Tibial artery (tissue), 4 donors: ENCODE results near the gene RAB14.

Experiments used
- DNase-seq, 2 donors: peaks; one replicate each; pipeline ENCODE4 v3.0.0-alpha.2; 2019
- H3K27ac ChIP-seq, 2 donors: fragments of 200-600 bp; sonication (generic) in 1 of 2; 1 replicate in 1 of 2; 2 replicates in 1 of 2; pipeline ENCODE4 v1.5.1; 2018 to 2019; ENCODE audit warnings: mild to moderate bottlenecking in 1 of 2
- H3K27me3 ChIP-seq, 2 donors: fragments of 200-600 bp; sonication (generic) in 1 of 2; one replicate each; pipeline versions ENCODE4 v1.5.1 to v1.6.0; 2016 to 2019
- H3K36me3 ChIP-seq, 3 donors: fragments of 200-600 bp; sonication (generic) in 2 of 3; one replicate each; pipeline ENCODE4 v1.5.1; 2016 to 2019; ENCODE audit warnings: mild to moderate bottlenecking in 2 of 3
- H3K4me1 ChIP-seq, 4 donors: fragments of 200-600 bp; sonication (generic) in 2 of 4; 1 replicate in 3 of 4; 2 replicates in 1 of 4; pipeline ENCODE4 v1.5.1; 2016 to 2019
- H3K4me3 ChIP-seq, 2 donors: fragments of 200-600 bp; sonication (generic) in 1 of 2; 1 replicate in 1 of 2; 2 replicates in 1 of 2; pipeline ENCODE4 v1.5.1; 2018 to 2019; ENCODE audit warnings: mild to moderate bottlenecking in 2 of 2
- H3K9me3 ChIP-seq, 3 donors: fragments of 200-600 bp; sonication (generic) in 1 of 3; one replicate each; pipeline ENCODE4 v1.5.1; 2016 to 2019
- intact Hi-C: fragments of 100-400 bp; cut with DNase I; formaldehyde crosslinking; loops from one replicate; pipeline ENCODE4 v1.15.0; 2023; ENCODE audit warnings: low total_unique reads
- TF ChIP-seq, protein P1 (sequence below), 2 experiments: fragments of 200-600 bp in 1 of 2; fragments of 450-650 bp in 1 of 2; IDR thresholded peaks; one replicate each; pipeline ENCODE4 v1.5.1; 2017 to 2019; ENCODE audit warnings: antibody characterized with exemption in 2 of 2, mild to moderate bottlenecking in 1 of 2, moderate library complexity in 1 of 2

The RAB14 gene

DNA sequence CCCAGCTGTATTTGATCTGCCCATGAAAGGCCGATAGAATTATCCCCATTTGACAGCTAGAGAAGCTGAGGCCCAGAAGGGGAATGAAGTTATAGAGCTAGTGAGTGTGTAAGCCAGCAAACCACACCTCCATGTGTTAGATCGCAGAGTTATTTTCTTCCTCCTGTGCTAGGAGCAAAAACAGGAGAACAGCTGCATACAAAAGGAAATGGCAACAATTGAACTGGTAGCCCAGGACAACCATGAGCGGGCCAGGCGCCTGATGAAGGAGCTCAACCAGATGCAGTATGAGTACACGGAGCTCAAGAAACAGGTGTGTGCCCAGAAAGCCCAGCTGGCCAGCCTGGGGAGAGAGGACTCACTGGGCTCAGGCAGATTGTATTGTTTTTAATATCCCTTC is 30.4 kb downstream of the RAB14 start:
- no peak overlapping the region for H3K4me3 ChIP-seq
- no peak overlapping the region for H3K27ac ChIP-seq
- H3K9me3 ChIP-seq, result no peaks in the 10 kb centered on the region
- peaks cover 42 to 95% (median 82%) of the 10 kb centered on the region in 3 donors for H3K36me3 ChIP-seq
- no peaks in the 10 kb centered on the region for H3K4me1 ChIP-seq
- H3K27me3 ChIP-seq, result no peaks in the 10 kb centered on the region
- TF ChIP-seq, protein P1, sequence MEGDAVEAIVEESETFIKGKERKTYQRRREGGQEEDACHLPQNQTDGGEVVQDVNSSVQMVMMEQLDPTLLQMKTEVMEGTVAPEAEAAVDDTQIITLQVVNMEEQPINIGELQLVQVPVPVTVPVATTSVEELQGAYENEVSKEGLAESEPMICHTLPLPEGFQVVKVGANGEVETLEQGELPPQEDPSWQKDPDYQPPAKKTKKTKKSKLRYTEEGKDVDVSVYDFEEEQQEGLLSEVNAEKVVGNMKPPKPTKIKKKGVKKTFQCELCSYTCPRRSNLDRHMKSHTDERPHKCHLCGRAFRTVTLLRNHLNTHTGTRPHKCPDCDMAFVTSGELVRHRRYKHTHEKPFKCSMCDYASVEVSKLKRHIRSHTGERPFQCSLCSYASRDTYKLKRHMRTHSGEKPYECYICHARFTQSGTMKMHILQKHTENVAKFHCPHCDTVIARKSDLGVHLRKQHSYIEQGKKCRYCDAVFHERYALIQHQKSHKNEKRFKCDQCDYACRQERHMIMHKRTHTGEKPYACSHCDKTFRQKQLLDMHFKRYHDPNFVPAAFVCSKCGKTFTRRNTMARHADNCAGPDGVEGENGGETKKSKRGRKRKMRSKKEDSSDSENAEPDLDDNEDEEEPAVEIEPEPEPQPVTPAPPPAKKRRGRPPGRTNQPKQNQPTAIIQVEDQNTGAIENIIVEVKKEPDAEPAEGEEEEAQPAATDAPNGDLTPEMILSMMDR (IDR thresholded peaks at IDR 0.05), result no peak
- intact Hi-C loops, result no loop called here
- DNase-seq, result no peak

- Histone ChIP-seq H3K9me3 (no peaks in the 10 kb centered on the region), H3K4me1 (no peaks in the 10 kb centered on the region), H3K27ac (no peak overlapping the region), H3K4me3 (no peak overlapping the region), H3K27me3 (no peaks in the 10 kb centered on the region), H3K36me3 (peaks cover 42 to 78% (median 78%) of the 10 kb centered on the region in 3 donors)
- DNase-seq, result peak in 1 of 2 donors; percentile 40
- TF ChIP-seq, protein P1 (IDR thresholded peaks at IDR 0.05), result peak; percentile 33 to 41
- intact Hi-C loops, result no loop called here
Measured at GRCh38 chr9:121169094-121169601, 32.5 kb downstream of the RAB14 start.

- DNase-seq, result no peak
- Histone ChIP-seq H3K36me3 (peaks cover 32 to 68% (median 67%) of the 10 kb centered on the region in 3 donors), H3K4me1 (no peaks in the 10 kb centered on the region), H3K4me3 (no peak overlapping the region), H3K27ac (no peak overlapping the region), H3K9me3 (no peaks in the 10 kb centered on the region), H3K27me3 (no peaks in the 10 kb centered on the region)
- TF ChIP-seq, protein P1 (IDR thresholded peaks at IDR 0.05), result no peak
- intact Hi-C loops, result no loop called here
Measured at GRCh38 chr9:121168052-121168451, 33.6 kb downstream of the RAB14 start.

DNA sequence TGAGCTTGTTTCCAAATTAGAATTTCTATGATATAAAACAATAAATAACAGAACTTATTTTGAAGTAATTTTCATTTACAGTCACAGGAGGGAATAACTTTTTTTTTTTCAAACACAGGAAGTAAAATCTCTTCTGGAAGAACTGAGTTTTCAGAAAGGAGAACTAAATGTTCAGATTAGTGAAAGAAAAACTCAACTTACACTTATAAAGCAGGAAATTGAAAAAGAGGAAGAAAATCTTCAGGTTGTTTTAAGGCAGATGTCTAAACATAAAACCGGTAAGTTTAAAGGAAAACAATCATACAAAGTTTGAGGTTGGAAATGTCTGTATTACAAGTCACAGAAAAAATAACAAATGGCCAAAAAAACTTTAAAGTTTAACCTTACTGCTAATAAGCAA is 41.6 kb downstream of the RAB14 start:
- Histone ChIP-seq H3K9me3 (no peaks in the 10 kb centered on the region), H3K36me3 (peaks cover 30 to 49% (median 47%) of the 10 kb centered on the region in 3 donors), H3K4me3 (no peak overlapping the region), H3K4me1 (peaks cover 0 to 7% (median 0%) of the 10 kb centered on the region in 4 donors), H3K27me3 (no peaks in the 10 kb centered on the region), H3K27ac (no peak overlapping the region)
- TF ChIP-seq, protein P1 (IDR thresholded peaks at IDR 0.05), result no peak
- no peak for DNase-seq
- intact Hi-C loops, result no loop called here

DNA sequence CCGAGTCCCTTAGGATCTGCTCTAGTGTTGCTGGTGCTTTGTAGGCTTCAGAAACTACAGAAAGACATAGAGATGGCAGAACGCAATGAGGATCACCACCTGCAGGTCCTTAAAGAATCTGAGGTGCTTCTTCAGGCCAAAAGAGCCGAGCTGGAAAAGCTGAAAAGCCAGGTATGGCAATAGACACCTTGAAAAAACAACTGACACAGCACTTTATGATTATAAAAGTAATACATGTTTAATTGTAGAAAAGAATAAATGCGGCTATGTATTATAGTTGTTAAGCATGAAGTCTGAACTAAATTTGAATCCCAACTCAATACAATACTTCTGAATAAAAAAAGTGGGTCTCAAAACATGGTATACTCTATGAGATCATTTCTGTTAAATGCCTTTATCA is 43.7 kb downstream of the RAB14 start:
- intact Hi-C loops, result no loop called here
- no peaks in the 10 kb centered on the region for H3K9me3 ChIP-seq
- H3K27me3 ChIP-seq, result no peaks in the 10 kb centered on the region
- H3K27ac ChIP-seq, result no peak overlapping the region
- H3K4me3 ChIP-seq, result no peak overlapping the region
- peaks cover 30 to 63% (median 51%) of the 10 kb centered on the region in 3 donors for H3K36me3 ChIP-seq
- no peak for DNase-seq
- TF ChIP-seq, protein P1 (IDR thresholded peaks at IDR 0.05), result no peak
- peaks cover 0 to 7% (median 0%) of the 10 kb centered on the region in 4 donors for H3K4me1 ChIP-seq
